ENCODE measurements around the gene SP2. TPM values are rescaled to one million over a fixed set of nuclear protein-coding genes. Genes with fewer than 3 reads are reported as not detected.

Gene SP2
- polyA plus RNA-seq, 1 donor: 17.9 TPM

GRCh38 chr17:47853616-47854015, 42.4 kb upstream of the SP2 start:
- DNase-seq: no peak
- no peaks in the 10 kb centered on the region for H3K9me3 ChIP-seq (ENCODE audit: control insufficient read depth, low read depth, low read length)
- H3K27ac ChIP-seq (ENCODE audit: low read length): no peak overlapping the region
- H3K36me3 ChIP-seq (ENCODE audit: control insufficient read depth, insufficient read depth, low read length): no peaks in the 10 kb centered on the region
- no CpG with 5 or more reads among the region's 5 CpGs for WGBS (ENCODE audit: insufficient coverage, low lambda C conversion rate)
- H3K4me1 ChIP-seq (ENCODE audit: control insufficient read depth, insufficient read depth, low read length): peaks cover 11% of the 10 kb centered on the region
- H3K27me3 ChIP-seq (ENCODE audit: control insufficient read depth, insufficient read depth, low read length): peaks cover 79% of the 10 kb centered on the region
- no peak overlapping the region for H3K4me3 ChIP-seq (ENCODE audit: low read length)

DNA sequence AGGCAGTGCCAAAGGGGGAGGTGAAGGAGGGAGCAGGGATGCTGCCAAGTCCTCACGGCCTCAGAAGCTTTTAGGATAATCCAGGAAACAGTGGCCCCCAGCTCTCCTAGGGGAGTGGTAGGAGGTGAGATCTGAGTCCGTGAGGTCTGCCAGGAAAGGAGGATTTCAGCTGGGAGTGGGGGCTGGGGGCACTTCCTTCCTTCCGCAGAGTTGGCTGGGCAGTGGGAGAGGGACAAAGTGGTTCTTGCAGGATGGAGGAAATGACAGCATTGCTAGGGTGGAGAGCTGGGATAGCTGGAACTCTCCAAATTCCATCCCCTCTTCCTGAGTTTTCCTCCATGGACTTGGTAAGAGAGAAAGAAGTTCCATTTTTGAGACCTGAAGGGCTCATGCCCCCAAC, 40.3 kb upstream of the SP2 start:
- H3K27me3 ChIP-seq (ENCODE audit: control insufficient read depth, insufficient read depth, low read length): peaks cover 62% of the 10 kb centered on the region
- no CpG with 5 or more reads among the region's 3 CpGs for WGBS (ENCODE audit: insufficient coverage, low lambda C conversion rate)
- H3K4me1 ChIP-seq (ENCODE audit: control insufficient read depth, insufficient read depth, low read length): peaks cover 9% of the 10 kb centered on the region
- DNase-seq: no peak
- no peak overlapping the region for H3K27ac ChIP-seq (ENCODE audit: low read length)
- no peaks in the 10 kb centered on the region for H3K36me3 ChIP-seq (ENCODE audit: control insufficient read depth, insufficient read depth, low read length)
- H3K9me3 ChIP-seq (ENCODE audit: control insufficient read depth, low read depth, low read length): no peaks in the 10 kb centered on the region
- no peak overlapping the region for H3K4me3 ChIP-seq (ENCODE audit: low read length)

- DNase-seq: no peak
- no peak overlapping the region for H3K4me3 ChIP-seq (ENCODE audit: low read length)
- H3K27ac ChIP-seq (ENCODE audit: low read length): no peak overlapping the region
- peaks cover 4% of the 10 kb centered on the region for H3K4me1 ChIP-seq (ENCODE audit: control insufficient read depth, insufficient read depth, low read length)
- H3K9me3 ChIP-seq (ENCODE audit: control insufficient read depth, low read depth, low read length): no peaks in the 10 kb centered on the region
- H3K27me3 ChIP-seq (ENCODE audit: control insufficient read depth, insufficient read depth, low read length): peaks cover 53% of the 10 kb centered on the region
- H3K36me3 ChIP-seq (ENCODE audit: control insufficient read depth, insufficient read depth, low read length): no peaks in the 10 kb centered on the region
Observed at GRCh38 chr17:47856830-47857229, 39.2 kb upstream of the SP2 start.

- Histone ChIP-seq H3K27ac (ENCODE audit: low read length) (no peak overlapping the region), H3K27me3 (ENCODE audit: control insufficient read depth, insufficient read depth, low read length) (peaks cover 43% of the 10 kb centered on the region), H3K4me1 (ENCODE audit: control insufficient read depth, insufficient read depth, low read length) (no peaks in the 10 kb centered on the region), H3K4me3 (ENCODE audit: low read length) (no peak overlapping the region), H3K36me3 (ENCODE audit: control insufficient read depth, insufficient read depth, low read length) (no peaks in the 10 kb centered on the region), H3K9me3 (ENCODE audit: control insufficient read depth, low read depth, low read length) (no peaks in the 10 kb centered on the region)
- 70% methylated on average over 4 of the region's 16 CpGs for WGBS (ENCODE audit: insufficient coverage, low lambda C conversion rate)
- no peak for DNase-seq
Observed at GRCh38 chr17:47857551-47858455, 38.2 kb upstream of the SP2 start.

DNA sequence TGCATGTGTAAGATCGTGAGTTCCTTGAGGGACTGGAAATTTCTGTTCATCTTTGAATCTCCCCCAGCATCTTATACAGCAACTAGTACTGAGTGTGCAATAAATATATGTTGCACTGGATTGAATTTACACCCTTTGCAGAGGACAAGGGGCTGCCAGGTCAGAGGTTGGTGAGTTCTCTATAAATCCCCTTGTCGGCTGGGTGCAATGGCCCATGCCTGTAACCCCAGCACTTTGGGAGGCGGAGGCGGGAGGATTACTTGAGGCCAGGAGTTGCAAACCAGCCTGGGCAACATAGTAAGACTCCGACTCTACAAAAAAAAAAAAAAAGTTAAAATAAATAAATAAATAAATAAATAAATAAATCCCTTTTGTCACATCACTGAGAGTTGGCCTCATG, 35.6 kb upstream of the SP2 start:
- H3K4me3 ChIP-seq (ENCODE audit: low read length): no peak overlapping the region
- no peaks in the 10 kb centered on the region for H3K9me3 ChIP-seq (ENCODE audit: control insufficient read depth, low read depth, low read length)
- DNase-seq: no peak
- peaks cover 18% of the 10 kb centered on the region for H3K27me3 ChIP-seq (ENCODE audit: control insufficient read depth, insufficient read depth, low read length)
- no peaks in the 10 kb centered on the region for H3K36me3 ChIP-seq (ENCODE audit: control insufficient read depth, insufficient read depth, low read length)
- H3K4me1 ChIP-seq (ENCODE audit: control insufficient read depth, insufficient read depth, low read length): peaks cover 8% of the 10 kb centered on the region
- H3K27ac ChIP-seq (ENCODE audit: low read length): no peak overlapping the region
- no CpG with 5 or more reads among the region's 5 CpGs for WGBS (ENCODE audit: insufficient coverage, low lambda C conversion rate)

DNA sequence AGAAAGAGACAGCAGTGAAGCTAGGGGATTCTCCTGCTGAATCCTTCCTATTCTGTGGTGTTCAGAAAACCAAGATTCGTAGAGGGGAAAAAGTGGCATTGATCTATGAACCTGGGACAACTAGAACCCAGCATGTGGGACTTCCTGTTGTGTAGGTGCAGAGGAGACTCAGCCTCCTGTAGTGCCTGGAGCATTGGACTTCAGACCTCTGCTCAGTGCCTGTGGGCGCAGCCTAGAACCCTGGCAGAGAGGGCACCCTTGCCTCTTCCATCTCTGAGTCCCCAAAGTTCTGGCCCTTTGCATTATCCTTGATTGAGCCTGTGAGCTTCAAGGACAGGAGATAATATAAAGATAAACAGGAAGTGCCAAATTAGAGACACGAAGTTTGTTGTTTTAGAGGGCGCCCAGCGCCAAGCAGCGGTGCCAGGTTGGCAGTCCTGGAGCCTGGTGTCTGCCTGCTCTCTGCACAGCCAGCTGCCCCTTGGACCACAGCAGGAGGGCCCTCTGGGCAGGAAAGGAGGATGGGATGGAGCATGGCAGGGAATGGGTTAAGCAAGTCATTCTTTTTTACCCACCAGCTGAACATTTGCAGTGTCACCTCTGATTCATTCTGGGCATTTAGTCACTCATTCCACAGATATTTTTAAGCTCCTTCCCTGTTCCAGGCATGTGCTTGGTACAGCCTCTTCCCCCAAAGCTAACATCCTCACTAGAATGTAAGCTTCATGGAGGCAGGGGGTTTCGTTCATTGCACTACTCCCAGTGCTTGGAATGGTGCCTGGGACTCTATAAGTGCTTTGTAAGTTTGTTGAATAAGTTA, 33.2 kb upstream of the SP2 start:
- peaks cover 5% of the 10 kb centered on the region for H3K27me3 ChIP-seq (ENCODE audit: control insufficient read depth, insufficient read depth, low read length)
- no peaks in the 10 kb centered on the region for H3K9me3 ChIP-seq (ENCODE audit: control insufficient read depth, low read depth, low read length)
- no peak overlapping the region for H3K4me3 ChIP-seq (ENCODE audit: low read length)
- no peak for DNase-seq
- no peaks in the 10 kb centered on the region for H3K36me3 ChIP-seq (ENCODE audit: control insufficient read depth, insufficient read depth, low read length)
- H3K27ac ChIP-seq (ENCODE audit: low read length): no peak overlapping the region
- H3K4me1 ChIP-seq (ENCODE audit: control insufficient read depth, insufficient read depth, low read length): peaks cover 10% of the 10 kb centered on the region
- WGBS (ENCODE audit: insufficient coverage, low lambda C conversion rate): no CpG with 5 or more reads among the region's 7 CpGs

- Histone ChIP-seq H3K9me3 (ENCODE audit: control insufficient read depth, low read depth, low read length) (no peaks in the 10 kb centered on the region), H3K36me3 (ENCODE audit: control insufficient read depth, insufficient read depth, low read length) (no peaks in the 10 kb centered on the region), H3K27ac (ENCODE audit: low read length) (no peak overlapping the region), H3K4me1 (ENCODE audit: control insufficient read depth, insufficient read depth, low read length) (peaks cover 10% of the 10 kb centered on the region), H3K4me3 (ENCODE audit: low read length) (no peak overlapping the region), H3K27me3 (ENCODE audit: control insufficient read depth, insufficient read depth, low read length) (peaks cover 17% of the 10 kb centered on the region)
- WGBS (ENCODE audit: insufficient coverage, low lambda C conversion rate): no CpG with 5 or more reads among the region's 7 CpGs
- DNase-seq: no peak
Observed at GRCh38 chr17:47864791-47865216, 31.2 kb upstream of the SP2 start.

DNA sequence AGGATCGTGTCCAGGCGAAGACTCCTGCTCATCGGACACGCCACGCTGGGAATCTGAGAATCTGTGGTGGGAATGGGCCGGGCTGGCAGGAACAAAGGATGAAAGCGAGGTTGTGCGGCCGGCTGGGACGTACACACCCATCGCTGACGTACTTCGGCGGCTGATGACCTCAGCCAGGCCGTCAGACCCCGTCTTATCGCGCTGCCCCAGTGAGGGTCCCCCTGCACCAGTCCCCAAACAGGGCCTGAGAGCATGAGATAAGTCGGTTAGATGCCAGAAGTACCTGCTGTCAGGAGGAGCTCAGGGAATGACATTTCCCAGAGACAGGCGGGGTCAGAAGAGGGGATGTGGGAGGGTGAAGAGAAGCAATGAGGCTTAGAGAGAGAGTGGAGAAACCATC, 29.1 kb upstream of the SP2 start:
- no peak overlapping the region for H3K27ac ChIP-seq (ENCODE audit: low read length)
- DNase-seq: no peak
- no peaks in the 10 kb centered on the region for H3K36me3 ChIP-seq (ENCODE audit: control insufficient read depth, insufficient read depth, low read length)
- peaks cover 32% of the 10 kb centered on the region for H3K27me3 ChIP-seq (ENCODE audit: control insufficient read depth, insufficient read depth, low read length)
- H3K9me3 ChIP-seq (ENCODE audit: control insufficient read depth, low read depth, low read length): no peaks in the 10 kb centered on the region
- H3K4me1 ChIP-seq (ENCODE audit: control insufficient read depth, insufficient read depth, low read length): peaks cover 10% of the 10 kb centered on the region
- no peak overlapping the region for H3K4me3 ChIP-seq (ENCODE audit: low read length)
- 100% methylated on average over 1 of the region's 20 CpGs for WGBS (ENCODE audit: insufficient coverage, low lambda C conversion rate)

DNA sequence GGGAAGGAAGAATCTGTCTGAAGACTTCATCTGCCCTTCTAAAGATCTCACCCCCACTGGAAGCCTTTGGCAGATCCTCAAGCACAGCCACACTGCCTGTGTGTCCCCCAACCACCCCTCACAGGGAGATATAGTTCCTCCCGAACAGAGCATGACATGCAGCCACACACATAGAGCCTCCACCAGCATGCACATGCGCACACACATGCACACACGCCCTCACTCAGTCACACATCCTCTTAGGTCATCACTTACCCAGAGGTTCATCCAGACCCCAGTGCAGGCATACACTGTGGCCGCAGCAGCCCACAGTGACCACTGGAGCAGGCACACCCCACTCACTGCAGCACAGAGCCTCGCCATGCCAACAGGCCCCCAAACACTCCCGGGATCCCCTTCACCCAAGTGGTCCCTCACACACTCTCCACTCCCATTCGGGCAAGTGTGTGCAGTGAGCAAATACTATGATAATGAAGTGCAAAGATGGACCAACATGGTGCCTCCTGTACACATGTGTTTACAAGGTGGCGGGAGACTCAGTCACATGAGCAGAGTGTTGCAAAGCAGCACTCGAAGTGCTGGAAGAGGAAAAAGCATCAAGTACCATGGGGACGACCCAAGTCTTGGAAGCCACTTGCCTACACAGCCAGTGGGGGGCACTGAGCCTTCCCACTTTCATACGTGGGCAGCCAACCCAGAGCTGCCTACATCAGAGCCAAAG, 28.1 kb upstream of the SP2 start:
- Histone ChIP-seq H3K4me3 (ENCODE audit: low read length) (no peak overlapping the region), H3K36me3 (ENCODE audit: control insufficient read depth, insufficient read depth, low read length) (no peaks in the 10 kb centered on the region), H3K9me3 (ENCODE audit: control insufficient read depth, low read depth, low read length) (no peaks in the 10 kb centered on the region), H3K27me3 (ENCODE audit: control insufficient read depth, insufficient read depth, low read length) (peaks cover 41% of the 10 kb centered on the region), H3K27ac (ENCODE audit: low read length) (no peak overlapping the region), H3K4me1 (ENCODE audit: control insufficient read depth, insufficient read depth, low read length) (peaks cover 18% of the 10 kb centered on the region)
- no peak for DNase-seq
- WGBS (ENCODE audit: insufficient coverage, low lambda C conversion rate): no CpG with 5 or more reads among the region's 11 CpGs

GRCh38 chr17:47869114-47869513, 26.9 kb upstream of the SP2 start:
- no peaks in the 10 kb centered on the region for H3K9me3 ChIP-seq (ENCODE audit: control insufficient read depth, low read depth, low read length)
- no peaks in the 10 kb centered on the region for H3K36me3 ChIP-seq (ENCODE audit: control insufficient read depth, insufficient read depth, low read length)
- no CpG with 5 or more reads among the region's 2 CpGs for WGBS (ENCODE audit: insufficient coverage, low lambda C conversion rate)
- no peak overlapping the region for H3K27ac ChIP-seq (ENCODE audit: low read length)
- H3K27me3 ChIP-seq (ENCODE audit: control insufficient read depth, insufficient read depth, low read length): peaks cover 45% of the 10 kb centered on the region
- peaks cover 18% of the 10 kb centered on the region for H3K4me1 ChIP-seq (ENCODE audit: control insufficient read depth, insufficient read depth, low read length)
- no peak for DNase-seq
- H3K4me3 ChIP-seq (ENCODE audit: low read length): no peak overlapping the region
